H1 (cell line): Measurements from ENCODE around the gene PDK4. TPM values are rescaled to one million over a fixed set of nuclear protein-coding genes. Genes with fewer than 3 reads are reported as not detected.
"Not testable (repeated sequence)": the region's sequence is repeated elsewhere in the genome, so short reads cannot be mapped to it uniquely, and the experiment has no call there.

Experiments used
- CTCF ChIA-PET: fragments of 300-600 bp; sonication (Branson Sonifier 250); formaldehyde crosslinking; loops from one replicate; lab custom pipeline; 2021; ENCODE audit not compliant: partially characterized antibody; lab: Charles Lee
- POLR2A ChIA-PET: fragments of 300-600 bp; sonication (Branson Sonifier 250); formaldehyde crosslinking; loops from one replicate; lab custom pipeline; 2021; ENCODE audit warnings: inconsistent platforms; ENCODE audit not compliant: partially characterized antibody; lab: Charles Lee
- DNase-seq, 2 experiments: peaks; one replicate each; pipeline versions ENCODE4 v3.0.0 to v3.0.0-alpha.2; 2010 to 2022; ENCODE audit warnings: low spot score in 2 of 2, low read depth in 1 of 2, mixed read lengths in 1 of 2
- FAIRE-seq: peaks from 2 replicates; lab custom pipeline; 2011; peaks lifted over from hg19 to GRCh38; lab: Jason Lieb, UNC
- H2AFZ ChIP-seq: 2 replicates; pipeline ENCODE4 v1.8.1; 2012; ENCODE audit warnings: low read length, inconsistent platforms
- H2AK5ac ChIP-seq: 2 replicates; pipeline ENCODE4 v1.6.1; 2013; ENCODE audit warnings: low read depth, low read length
- H2BK120ac ChIP-seq: replicated peaks from 2 replicates; pipeline ENCODE3; 2013; ENCODE audit warnings: low read depth, low read length, inconsistent platforms
- H2BK12ac ChIP-seq: 2 replicates; pipeline ENCODE4 v1.6.1; 2013; ENCODE audit warnings: low read depth, low read length
- H2BK15ac ChIP-seq: 2 replicates; pipeline ENCODE4 v1.6.1; 2013; ENCODE audit warnings: low read length
- H2BK20ac ChIP-seq: 2 replicates; pipeline ENCODE4 v1.6.1; 2013; ENCODE audit warnings: low read length
- H2BK5ac ChIP-seq: 2 replicates; pipeline ENCODE4 v1.6.1; 2013; ENCODE audit warnings: low read depth, low read length
- H3K14ac ChIP-seq: 2 replicates; pipeline ENCODE4 v1.6.1; 2013; ENCODE audit warnings: inconsistent platforms; ENCODE audit not compliant: insufficient read length
- H3K18ac ChIP-seq: 2 replicates; pipeline ENCODE4 v1.6.1; 2013; ENCODE audit warnings: low read length; ENCODE audit errors: extremely low read depth
- H3K23ac ChIP-seq: 2 replicates; pipeline ENCODE4 v1.6.1; 2013; ENCODE audit warnings: inconsistent platforms; ENCODE audit not compliant: insufficient read length
- H3K23me2 ChIP-seq: 2 replicates; pipeline ENCODE4 v1.6.1; 2013; ENCODE audit warnings: low read depth, low read length
- H3K27ac ChIP-seq: 2 replicates; pipeline ENCODE4 v1.6.1; 2011; ENCODE audit warnings: low read depth, low read length, inconsistent platforms
- H3K27me3 ChIP-seq, 4 experiments: replicated peaks in 1 of 4; 1 replicate in 1 of 4; 2 replicates in 3 of 4; pipeline versions ENCODE4 v1.6.1 to v1.8.1; 2011 to 2013; ENCODE audit warnings: low read length in 3 of 4, mild to moderate bottlenecking in 3 of 4, inconsistent platforms in 2 of 4, mixed read lengths in 2 of 4, moderate library complexity in 1 of 4; ENCODE audit not compliant: control insufficient read depth in 3 of 4, insufficient read depth in 3 of 4; ENCODE audit errors: extremely low read depth in 1 of 4
- H3K36me3 ChIP-seq, 4 experiments: 2 replicates each; pipeline versions ENCODE4 v1.6.1 to v1.8.1; 2011 to 2013; ENCODE audit warnings: mild to moderate bottlenecking in 4 of 4, low read length in 3 of 4, moderate library complexity in 2 of 4, control low read depth in 1 of 4, inconsistent platforms in 1 of 4; ENCODE audit not compliant: insufficient read depth in 4 of 4, control insufficient read depth in 2 of 4
- H3K4ac ChIP-seq: replicated peaks from 2 replicates; pipeline ENCODE3; 2013; ENCODE audit warnings: low read length, low read depth, mixed read lengths, inconsistent platforms; ENCODE audit not compliant: insufficient read length
- H3K4me1 ChIP-seq, 4 experiments: replicated peaks in 1 of 4; 1 replicate in 1 of 4; 2 replicates in 3 of 4; pipeline versions ENCODE4 v1.6.1 to v1.8.1; 2011 to 2013; ENCODE audit warnings: low read length in 3 of 4, inconsistent platforms in 2 of 4, mixed read lengths in 1 of 4; ENCODE audit not compliant: insufficient read depth in 4 of 4, control insufficient read depth in 3 of 4
- H3K4me2 ChIP-seq, 2 experiments: 2 replicates each; pipeline versions ENCODE4 v1.6.1 to v1.8.1; 2011 to 2013; ENCODE audit warnings: low read depth in 2 of 2, low read length in 2 of 2, control low read depth in 1 of 2, inconsistent platforms in 1 of 2, mild to moderate bottlenecking in 1 of 2; ENCODE audit not compliant: insufficient read depth in 1 of 2
- H3K4me3 ChIP-seq, 4 experiments: fragments of 200-600, 300-600 bp in 1 of 4; sonication (generic), shearing (Covaris generic), sonication (Bioruptor Twin) in 1 of 4; 2 replicates each; pipeline versions ENCODE4 v1.5.1 to v1.8.1; 2011 to 2016; ENCODE audit warnings: low read length in 4 of 4, low read depth in 3 of 4, control low read depth in 2 of 4, inconsistent platforms in 2 of 4, mild to moderate bottlenecking in 2 of 4, mixed read lengths in 1 of 4, moderate library complexity in 1 of 4; ENCODE audit not compliant: insufficient read depth in 2 of 4; ENCODE audit errors: extremely low read depth in 1 of 4
- H3K56ac ChIP-seq: replicated peaks from 2 replicates; pipeline ENCODE3; 2013; ENCODE audit warnings: low read depth, mild to moderate bottlenecking, mixed read lengths, low read length, inconsistent platforms; ENCODE audit not compliant: insufficient read length
- H3K79me1 ChIP-seq: 2 replicates; pipeline ENCODE4 v1.6.1; 2013; ENCODE audit warnings: low read depth, low read length, control low read depth
- H3K79me2 ChIP-seq, 2 experiments: 2 replicates each; pipeline versions ENCODE4 v1.6.1 to v1.8.1; 2012 to 2013; ENCODE audit warnings: low read length in 2 of 2, mild to moderate bottlenecking in 2 of 2, inconsistent platforms in 1 of 2; ENCODE audit not compliant: insufficient read depth in 2 of 2, control insufficient read depth in 1 of 2
- H3K9ac ChIP-seq, 4 experiments: replicated peaks in 1 of 4; 1 replicate in 1 of 4; 2 replicates in 3 of 4; pipeline versions ENCODE4 v1.6.1 to v1.8.1; 2011 to 2013; ENCODE audit warnings: low read depth in 3 of 4, low read length in 3 of 4, control low read depth in 2 of 4, mild to moderate bottlenecking in 2 of 4, moderate library complexity in 2 of 4, inconsistent platforms in 1 of 4; ENCODE audit errors: extremely low read depth in 1 of 4
- H3K9me3 ChIP-seq, 2 experiments: 2 replicates each; pipeline versions ENCODE4 v1.6.1 to v1.8.1; 2012 to 2013; ENCODE audit warnings: mild to moderate bottlenecking in 2 of 2, moderate library complexity in 2 of 2, control low read depth in 1 of 2, inconsistent platforms in 1 of 2, low read depth in 1 of 2, low read length in 1 of 2, mixed read lengths in 1 of 2; ENCODE audit not compliant: insufficient read depth in 2 of 2
- H4K20me1 ChIP-seq, 2 experiments: replicated peaks in 1 of 2; 2 replicates each; pipeline versions ENCODE3 to v1.8.1; 2011 to 2013; ENCODE audit warnings: inconsistent platforms in 2 of 2, low read length in 2 of 2, mild to moderate bottlenecking in 1 of 2; ENCODE audit not compliant: insufficient read depth in 2 of 2, control insufficient read depth in 1 of 2
- H4K5ac ChIP-seq: 2 replicates; pipeline ENCODE4 v1.6.1; 2013; ENCODE audit warnings: low read length, low read depth, mixed read lengths, inconsistent platforms; ENCODE audit not compliant: insufficient read length
- H4K8ac ChIP-seq: 2 replicates; pipeline ENCODE4 v1.8.0; 2013; ENCODE audit warnings: mild to moderate bottlenecking, moderate library complexity, low read length, inconsistent platforms; ENCODE audit not compliant: insufficient read depth; ENCODE audit errors: extremely low read depth
- H4K91ac ChIP-seq: replicated peaks from 2 replicates; pipeline ENCODE3; 2013; ENCODE audit warnings: low read length, mixed read lengths, inconsistent platforms; ENCODE audit not compliant: insufficient read length
- WGBS, 2 experiments: shearing (Covaris generic) in 1 of 2; methylation state at CpG; one replicate each; pipeline versions ENCODE4 v1.1.6 to v1.1.7; 2013 to 2015; ENCODE audit warnings: low lambda C conversion rate in 2 of 2, mixed read lengths in 2 of 2, inconsistent platforms in 1 of 2, low coverage in 1 of 2, missing lambda C conversion rate in 1 of 2; ENCODE audit not compliant: insufficient replicate concordance in 2 of 2, insufficient coverage in 1 of 2, insufficient read length in 1 of 2; ENCODE audit errors: extremely low coverage in 1 of 2, missing lambda C conversion rate in 1 of 2; 5-methylcytosine and 5-hydroxymethylcytosine counted together
- polyA plus RNA-seq, 7 experiments: library from polyadenylated mRNA; depleted of rRNA in 3 of 7; stranded (reverse) in 5 of 7; unstranded in 2 of 7; fragments of >200 nt in 5 of 7; fragments of 200-250 nt in 2 of 7; gene quantifications; 1 replicate in 5 of 7; 2 replicates in 1 of 7; 4 replicates in 1 of 7; pipeline versions ENCODE4 v1.2.1 to v1.2.3, GENCODE V29; 2011 to 2013; ENCODE audit warnings: missing spikeins in 2 of 7, mixed read lengths in 2 of 7
- total RNA-seq: library from RNA; stranded (reverse); fragmentation: NEBNext Ultra II Directional; extraction: Animal tissue kit (Norgen Biotek cat#: 25700); gene quantifications from 2 replicates; pipeline ENCODE4 v1.2.1, GENCODE V29; 2021

PDK4 gene
- total and polyA plus RNA-seq, 2 of the 8 experiments (the other 6 are each of a cell fraction or from before 2014, with no cell fraction given), result 0.26 TPM; not detected in 1

- H3K14ac ChIP-seq, H2AFZ ChIP-seq, H2BK15ac ChIP-seq, H4K5ac ChIP-seq, H3K36me3 ChIP-seq, H3K56ac ChIP-seq, H3K4me3 ChIP-seq, H2AK5ac ChIP-seq, H3K4me1 ChIP-seq, H3K9ac ChIP-seq, DNase-seq, H3K23me2 ChIP-seq, H3K23ac ChIP-seq, H3K27me3 ChIP-seq, CTCF ChIA-PET, H3K4ac ChIP-seq, H3K79me1 ChIP-seq, POLR2A ChIA-PET, H4K8ac ChIP-seq, FAIRE-seq, H2BK5ac ChIP-seq, H3K79me2 ChIP-seq, H3K27ac ChIP-seq, H4K91ac ChIP-seq, H3K9me3 ChIP-seq, H2BK120ac ChIP-seq, H4K20me1 ChIP-seq, H2BK12ac ChIP-seq, H3K18ac ChIP-seq, H3K4me2 ChIP-seq, H2BK20ac ChIP-seq: not testable (repeated sequence)
- 85% methylated on average over 2 of the region's 2 CpGs; no CpG with 5 or more reads in 1 of the 2 experiments for WGBS, 2 experiments
Measured at GRCh38 chr7:95604397-95604796, 8.1 kb upstream of the PDK4 start.
